ENCODE data around the gene RGL2.
A peak's percentile ranks its signal among the peaks of the same experiment; 100 is the strongest.

Gene RGL2

DNA sequence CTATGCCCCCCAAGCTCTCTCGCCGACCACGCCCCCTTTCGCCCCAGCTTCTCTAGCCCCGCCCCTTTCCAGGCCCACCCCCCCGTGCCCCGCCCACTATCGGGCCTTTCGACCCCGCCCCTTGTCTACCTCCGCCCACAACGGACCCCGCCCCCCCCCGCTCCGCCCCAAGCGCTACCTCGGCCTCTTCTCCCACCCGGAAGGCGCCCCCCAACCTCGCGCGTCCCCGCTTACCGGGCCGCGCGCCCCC is 18.6 kb upstream of the RGL2 start:
- DNase-seq (ENCODE audit: low read depth, low spot score) = no peak

DNA sequence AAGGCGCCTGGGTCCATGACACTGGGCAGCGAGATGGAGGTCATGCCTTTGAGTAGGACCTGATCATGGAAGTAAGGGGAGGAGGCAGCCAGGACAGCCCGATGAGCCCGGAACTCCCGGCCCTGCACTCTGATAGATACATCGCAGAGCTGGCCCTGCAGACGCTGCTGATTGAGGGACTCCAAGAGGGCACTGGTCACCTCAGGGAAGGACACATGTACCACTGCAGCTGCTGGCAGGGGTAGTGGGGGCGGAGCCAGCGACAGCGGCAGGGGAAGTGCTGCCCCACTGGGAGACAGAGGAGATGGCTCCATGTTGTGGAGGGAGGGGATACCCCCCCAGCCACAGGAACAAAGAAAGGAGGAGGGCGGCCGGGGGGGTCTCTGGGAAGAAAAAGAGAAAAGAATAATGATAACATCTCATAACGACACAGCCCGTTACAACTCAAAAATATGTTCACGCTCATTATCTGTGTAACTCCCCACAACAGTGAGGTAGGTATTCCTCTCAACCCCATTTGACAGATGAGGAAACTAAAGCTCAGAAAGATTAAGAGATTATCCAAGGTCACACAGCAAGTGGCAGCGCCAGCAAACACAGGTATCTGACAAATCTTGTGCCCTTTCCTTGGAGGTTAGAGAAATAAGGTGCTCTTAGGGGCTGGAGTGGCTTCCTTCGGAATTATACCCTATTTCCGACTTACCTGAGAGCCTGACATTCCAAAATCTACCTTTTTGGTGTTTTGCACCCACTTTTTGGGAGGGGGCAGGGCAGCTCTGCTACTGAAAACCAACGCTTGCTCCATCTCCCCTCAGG is 18.1 kb upstream of the RGL2 start:
- DNase-seq (ENCODE audit: low read depth, low spot score) = no peak

DNA sequence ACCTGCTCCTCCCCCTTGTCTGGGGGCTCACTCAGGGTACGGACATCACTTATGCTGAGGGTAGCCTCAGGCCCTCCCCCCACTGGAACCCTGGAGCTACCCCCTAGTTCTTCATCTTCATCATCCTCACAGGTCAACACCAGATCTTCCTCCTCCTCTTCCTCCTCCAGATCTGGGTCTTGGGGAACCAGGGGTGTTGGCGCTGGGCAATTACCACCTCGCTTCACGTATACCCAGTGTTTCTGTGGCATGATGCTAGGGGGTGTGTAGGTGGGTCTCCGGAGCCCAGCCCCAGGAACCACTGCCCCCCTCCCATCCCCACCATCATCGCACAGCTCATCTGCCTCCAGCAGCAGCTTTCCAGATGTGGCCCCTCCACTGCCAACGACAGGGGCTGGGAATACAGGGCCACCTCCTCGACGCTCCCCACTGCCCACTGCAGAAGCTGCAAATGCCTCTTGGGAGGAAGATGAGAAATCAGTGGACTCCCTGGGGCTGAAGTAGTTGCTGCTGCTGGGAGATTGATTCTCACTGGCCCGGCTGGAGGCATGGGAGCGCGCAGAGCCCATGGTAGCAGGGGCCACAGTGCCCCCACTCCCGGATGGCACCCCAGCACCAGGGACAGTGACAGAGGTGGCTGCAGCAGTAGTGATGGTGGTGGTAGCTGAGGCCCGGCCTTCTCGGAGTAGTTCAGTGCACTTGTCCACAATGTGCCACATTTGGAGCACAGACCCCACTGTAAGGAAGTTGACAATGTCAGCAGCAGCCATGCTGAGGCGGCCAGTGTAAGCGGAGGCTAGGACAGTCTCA is 17.3 kb upstream of the RGL2 start:
- no peak for DNase-seq (ENCODE audit: low read depth, low spot score)

- no peak for DNase-seq (ENCODE audit: low read depth, low spot score)
These were observed 16.4 kb upstream of the RGL2 start for GRCh38 chr6:33314943-33315792.

GRCh38 chr6:33314515-33314942 is 15.8 kb upstream of the RGL2 start:
- DNase-seq (ENCODE audit: low read depth, low spot score) = peak; percentile 44

DNA sequence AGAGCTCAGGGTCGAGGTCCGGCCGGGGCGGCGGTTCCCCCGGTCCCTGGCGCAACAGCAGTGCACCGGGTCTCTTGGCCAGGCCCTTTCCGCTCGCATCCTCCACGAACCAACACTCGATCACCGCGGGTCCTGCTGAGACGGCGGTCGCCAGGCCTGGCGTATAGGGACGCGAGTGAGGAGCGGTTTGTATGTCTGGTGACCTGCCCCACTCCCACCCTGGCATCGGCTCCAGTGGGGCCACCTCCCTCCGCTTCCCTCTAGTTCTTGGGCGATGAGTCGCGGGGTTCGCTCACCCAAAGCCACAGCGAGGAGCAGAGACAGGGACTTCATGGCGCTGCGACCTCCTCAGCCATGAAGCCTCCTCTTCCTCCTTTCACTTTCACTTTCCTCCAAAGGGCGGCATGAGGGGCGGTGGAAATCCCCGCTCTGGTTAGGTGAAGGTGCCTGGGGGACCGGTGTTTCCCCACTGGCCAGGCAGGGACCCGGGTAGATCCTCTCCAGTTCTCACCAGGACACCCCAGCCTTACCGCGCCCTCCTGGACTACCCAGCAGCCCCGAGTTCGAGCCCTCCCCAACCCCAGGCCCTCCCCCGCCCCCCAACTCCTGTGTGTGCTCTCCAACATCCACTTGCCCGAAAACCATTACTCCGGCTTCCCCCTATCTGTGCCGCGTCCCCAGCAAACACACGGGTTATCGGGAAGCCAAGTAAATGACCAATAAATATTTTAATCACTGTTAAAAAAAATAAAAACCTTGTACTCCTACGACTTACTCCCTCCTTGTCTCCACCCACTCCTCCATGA is 15.2 kb upstream of the RGL2 start, which contains the start of gene TAPBP:
TAPBP (minus strand) TSS at position 370 of the 806 bp plus-strand sequence; CDS start at position 333, 37 bp downstream.
- DNase-seq (ENCODE audit: low read depth, low spot score) = peak; percentile 73

- DNase-seq (ENCODE audit: low read depth, low spot score) = peak; percentile 16
These were observed 14.5 kb upstream of the RGL2 start for GRCh38 chr6:33313105-33313708.

- peak; percentile 69 for DNase-seq (ENCODE audit: low read depth, low spot score)
These were observed 13.8 kb upstream of the RGL2 start for GRCh38 chr6:33312361-33313104.

DNA sequence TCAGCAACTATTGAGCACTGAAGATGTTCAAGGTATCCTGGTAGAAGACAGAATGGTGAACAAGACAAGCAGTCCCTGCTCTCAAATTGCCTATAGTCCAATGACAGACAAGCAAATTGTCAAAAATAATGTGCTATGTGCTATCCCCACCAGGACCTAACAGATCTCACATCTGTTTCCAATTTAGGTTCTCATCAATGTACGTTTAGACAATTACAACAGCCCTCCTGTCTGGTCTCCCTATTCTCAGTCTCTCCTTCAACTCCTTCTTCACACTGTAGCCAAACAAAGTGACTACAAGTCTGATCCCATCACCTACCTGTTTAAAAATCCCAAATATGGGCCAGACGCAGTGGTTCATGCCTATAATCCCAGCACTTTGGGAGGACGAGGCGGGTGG is 7.6 kb upstream of the RGL2 start:
- no peak for DNase-seq (ENCODE audit: low read depth, low spot score)

DNA sequence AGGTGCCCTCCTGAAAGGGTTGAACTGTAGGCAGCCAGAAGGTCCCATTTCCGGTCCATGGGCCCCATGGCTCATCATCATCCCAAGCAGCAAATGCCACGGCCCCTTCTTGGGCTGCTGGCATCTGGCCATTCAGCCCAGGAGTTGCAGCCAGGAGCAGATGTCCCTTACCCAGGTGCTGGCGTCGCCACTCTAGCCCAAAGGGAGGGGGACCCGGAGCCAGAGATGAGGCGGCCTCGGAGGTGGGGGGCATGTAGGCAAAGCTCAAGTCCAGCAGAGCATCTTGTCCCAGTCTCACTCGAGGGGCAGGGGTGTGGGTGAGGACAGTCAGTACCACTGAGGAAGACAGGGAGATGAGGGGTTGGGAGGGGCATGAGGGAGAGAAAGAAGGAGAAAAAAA is 6.3 kb upstream of the RGL2 start:
- DNase-seq (ENCODE audit: low read depth, low spot score) = no peak

- DNase-seq (ENCODE audit: low read depth, low spot score) = no peak
These were observed 5.5 kb upstream of the RGL2 start for GRCh38 chr6:33304216-33304615.

- no peak for DNase-seq (ENCODE audit: low read depth, low spot score)
These were observed 3.1 kb upstream of the RGL2 start for GRCh38 chr6:33301877-33302276.

DNA sequence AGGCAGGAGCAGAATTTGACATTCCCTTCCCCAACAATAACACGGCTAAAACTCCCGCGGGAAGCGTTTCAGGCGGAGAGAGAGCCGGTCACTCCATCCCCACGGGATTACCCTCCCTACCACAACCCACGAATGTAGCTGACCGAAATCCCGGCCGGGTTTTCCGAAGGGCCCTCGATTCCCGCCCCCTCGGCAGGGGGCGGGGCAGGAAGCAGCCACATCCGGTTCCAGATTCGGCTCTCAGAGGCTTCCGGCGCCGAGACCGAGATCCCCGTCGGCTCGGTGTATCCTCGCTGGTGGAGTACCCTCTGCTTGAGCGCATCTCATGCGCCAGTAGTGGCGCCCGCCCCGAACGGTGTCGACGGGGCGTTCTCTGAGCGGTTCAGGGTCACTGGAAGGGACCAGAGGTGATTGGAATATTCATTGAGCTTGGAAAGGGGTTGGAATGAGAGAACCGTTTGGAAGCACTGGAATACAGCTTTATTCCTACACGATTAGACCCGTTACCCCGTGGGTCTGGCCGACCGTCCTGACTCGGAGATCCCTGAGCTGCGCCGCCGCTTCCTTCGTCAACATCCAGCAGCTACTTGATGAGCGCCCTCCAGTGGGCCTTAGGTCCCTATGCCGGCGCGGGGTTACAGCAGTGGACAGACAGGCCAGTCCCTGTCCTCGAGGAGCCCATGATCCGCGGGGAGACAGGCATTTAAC is 649 bp upstream of the RGL2 start:
- DNase-seq (ENCODE audit: low read depth, low spot score) = peak; percentile 86

DNA sequence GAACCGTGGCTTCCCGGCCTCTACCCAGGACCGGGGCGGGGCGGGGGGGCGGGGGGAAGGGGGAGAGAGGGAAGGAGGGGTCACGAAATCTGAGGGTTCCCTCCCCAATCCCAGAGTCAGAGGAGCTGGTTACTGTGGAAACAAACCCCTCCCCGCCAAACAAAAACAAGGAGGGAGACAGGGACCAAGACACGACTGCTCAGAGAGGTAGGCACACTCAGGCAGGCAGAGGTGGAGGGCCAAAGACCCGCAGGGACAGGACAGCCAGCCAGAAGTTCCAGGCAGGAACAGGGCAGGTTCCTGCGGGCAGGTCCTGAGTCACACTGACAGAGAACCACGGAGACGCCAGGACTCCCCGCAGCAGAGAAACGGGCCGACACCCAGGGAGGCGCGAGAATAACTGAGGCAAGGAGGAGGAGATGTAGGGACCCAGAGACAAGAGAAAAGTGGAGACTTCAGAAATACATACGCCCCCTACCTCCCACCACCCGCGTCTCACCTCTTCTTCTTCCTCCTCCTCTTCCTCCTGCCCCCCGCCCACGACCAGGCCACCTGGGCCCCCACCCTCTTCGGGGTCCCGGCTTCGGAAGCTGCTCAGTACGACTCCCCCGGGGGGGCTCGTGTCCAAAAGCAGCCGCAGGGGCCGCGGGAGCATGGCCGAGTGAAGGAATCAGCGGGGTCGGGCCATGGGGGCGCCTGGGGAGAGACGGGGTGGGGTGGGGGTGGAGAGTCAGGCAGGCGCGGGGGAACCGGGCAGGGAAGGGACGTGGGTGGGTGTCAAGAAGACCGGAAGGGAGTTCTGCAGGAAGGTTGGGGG is 578 bp downstream of the RGL2 start:
- DNase-seq (ENCODE audit: low read depth, low spot score) = peak; percentile 25

- no peak for DNase-seq (ENCODE audit: low read depth, low spot score)
These were observed 1.3 kb downstream of the RGL2 start for GRCh38 chr6:33297406-33297955.

DNA sequence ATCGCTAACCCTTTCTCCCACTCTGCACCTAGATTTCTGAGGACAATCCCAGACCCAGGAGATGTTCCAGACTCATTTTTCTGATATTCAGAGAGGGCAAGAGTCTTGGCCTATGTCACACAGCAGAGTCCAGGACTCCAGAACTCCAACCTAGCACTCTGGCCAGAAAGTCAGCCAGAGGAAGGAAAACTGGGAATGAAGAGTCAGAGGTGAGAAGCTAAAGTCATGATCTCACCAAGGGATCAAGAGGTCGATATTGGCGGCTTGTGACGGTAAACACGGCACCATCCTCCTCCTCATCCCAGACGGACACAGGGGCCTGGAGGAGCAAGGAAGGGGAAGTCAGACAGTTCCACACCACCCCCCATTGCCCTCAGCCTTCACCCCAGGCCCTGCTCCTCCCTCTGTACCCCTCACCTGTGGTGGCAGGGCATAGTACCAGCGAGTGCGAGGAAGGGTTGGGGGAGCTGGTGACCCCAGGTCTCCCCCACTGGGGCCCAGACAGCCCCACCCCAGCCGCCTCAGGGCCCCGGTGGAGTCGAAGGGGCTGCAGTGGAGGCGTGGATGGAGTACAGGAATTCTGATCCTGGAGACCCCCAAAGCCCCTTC is 1.8 kb downstream of the RGL2 start:
- no peak for DNase-seq (ENCODE audit: low read depth, low spot score)

DNA sequence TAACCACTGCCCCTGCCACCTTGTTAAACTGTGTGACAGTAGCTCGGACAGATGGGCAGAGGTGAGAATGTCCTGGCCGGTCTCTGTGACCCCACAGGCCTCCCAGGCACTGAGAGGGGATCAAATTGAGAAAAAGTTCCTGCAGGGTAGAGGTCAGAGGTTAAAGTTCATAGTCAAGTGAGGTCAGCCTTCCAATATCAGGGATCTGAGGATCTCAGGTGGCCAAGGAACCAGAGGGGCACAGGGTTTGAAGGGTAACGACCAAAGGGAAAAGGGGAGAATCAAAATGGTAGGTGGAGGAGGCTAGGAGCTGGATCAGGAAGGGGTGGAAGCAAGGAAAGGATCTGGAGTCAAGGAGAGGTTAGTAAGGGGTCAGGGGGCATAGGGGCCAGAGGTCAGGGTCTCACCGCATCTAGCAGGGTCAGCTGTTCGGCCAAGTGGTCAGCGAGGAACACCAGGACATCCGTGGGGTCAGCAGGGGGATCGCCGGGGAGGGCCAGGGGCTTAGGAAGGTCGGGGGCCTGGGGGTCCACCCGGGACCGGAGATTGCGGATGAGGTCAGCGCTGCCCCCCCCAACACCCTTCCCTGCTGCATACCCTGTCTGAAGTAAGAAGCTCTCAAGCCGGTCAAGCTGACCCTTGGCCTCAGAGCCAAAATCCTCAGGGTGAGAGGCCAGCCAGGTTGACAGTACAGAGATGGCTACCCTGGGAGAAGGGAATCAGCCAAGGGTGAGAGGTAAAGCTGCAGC is 2.9 kb downstream of the RGL2 start:
- DNase-seq (ENCODE audit: low read depth, low spot score) = no peak

Measured in activated CD4-positive, CD25-positive, alpha-beta regulatory T cell treated with anti-CD3 and anti-CD28 coated beads, Interleukin-2, amount 50 U/mL, for 16 hours (primary cell).